Measurements from ENCODE around the gene ENTHD1. TPM values are rescaled to one million over a fixed set of nuclear protein-coding genes. Genes with fewer than 3 reads are reported as not detected.

The ENTHD1 gene
- total RNA-seq, 1 donor from 2014 or later, result 0.11 TPM

DNA sequence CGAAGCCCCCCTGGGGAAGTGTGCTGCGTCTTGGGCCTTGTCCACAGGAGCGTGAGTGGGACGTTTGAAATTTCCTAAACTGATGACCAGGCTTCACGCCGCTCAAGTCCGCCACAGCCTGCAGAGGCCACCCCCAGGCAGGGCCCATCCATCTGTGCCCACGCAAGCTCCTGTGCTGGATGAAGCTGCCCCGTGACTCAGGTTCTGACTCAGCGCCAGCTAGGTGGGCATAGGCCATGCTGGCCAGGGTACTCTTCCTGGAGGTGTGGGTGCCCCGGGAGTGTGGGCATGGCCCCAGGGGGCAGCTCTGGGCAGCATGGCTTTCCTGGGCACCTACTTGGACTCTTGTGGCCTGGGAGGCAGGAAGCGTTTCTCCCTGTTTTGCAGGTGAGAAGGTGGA lies 188.2 kb downstream of the ENTHD1 start:
- Mint-ChIP-seq H3K4me1 (ENCODE audit: low read depth) (no peaks in the 10 kb centered on the region), H3K27me3 (ENCODE audit: low read depth) (peaks cover 14% of the 10 kb centered on the region), H3K36me3 (ENCODE audit: low read depth) (no peaks in the 10 kb centered on the region), H3K27ac (no peak overlapping the region), H3K4me3 (ENCODE audit: low read depth) (no peak overlapping the region), H3K9me3 (no peaks in the 10 kb centered on the region)
- intact Hi-C loops (cut with micrococcal nuclease), result no loop called here
- DNase-seq (ENCODE audit: low spot score), result no peak

DNA sequence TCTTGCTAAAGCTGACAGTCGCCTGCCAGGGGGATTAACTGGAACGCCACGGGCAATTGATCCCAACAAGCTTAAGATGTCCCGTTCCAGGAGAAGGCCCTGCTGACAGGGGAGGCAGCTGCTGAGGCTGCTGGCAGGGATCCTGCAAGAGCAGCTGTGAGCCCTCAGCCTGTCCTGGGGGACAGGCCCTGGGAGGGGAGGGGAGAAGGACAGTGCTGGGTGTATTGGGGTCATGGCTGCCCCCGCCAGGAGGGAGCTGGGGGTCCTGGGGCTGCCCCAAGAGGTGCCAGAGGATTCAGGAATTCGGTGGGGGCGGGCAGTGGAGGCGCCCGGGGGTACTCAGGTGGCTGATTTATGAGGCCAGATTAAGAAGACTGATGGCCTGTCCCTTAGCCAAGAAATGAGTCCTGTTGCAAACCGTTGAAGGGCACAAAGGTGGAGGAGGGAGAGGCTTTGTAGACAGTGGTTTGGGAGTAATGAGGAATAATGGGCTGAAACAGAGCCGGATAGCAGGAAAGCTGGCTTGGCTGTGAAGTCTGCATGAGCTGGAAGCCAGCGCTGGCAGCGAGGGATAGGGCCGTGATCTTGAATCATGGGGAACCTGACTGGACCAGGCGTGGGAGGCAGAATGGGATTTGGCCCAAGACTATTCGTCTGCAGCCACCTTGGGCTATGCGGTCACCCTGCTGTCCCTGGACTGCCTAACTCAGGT lies 189.5 kb downstream of the ENTHD1 start:
- Mint-ChIP-seq H3K4me1 (ENCODE audit: low read depth) (no peaks in the 10 kb centered on the region), H3K27ac (no peak overlapping the region), H3K9me3 (no peaks in the 10 kb centered on the region), H3K27me3 (ENCODE audit: low read depth) (peaks cover 8% of the 10 kb centered on the region), H3K36me3 (ENCODE audit: low read depth) (no peaks in the 10 kb centered on the region), H3K4me3 (ENCODE audit: low read depth) (no peak overlapping the region)
- intact Hi-C loops (cut with micrococcal nuclease), result no loop called here
- DNase-seq (ENCODE audit: low spot score), result no peak

- no peak overlapping the region for H3K4me3 Mint-ChIP-seq (ENCODE audit: low read depth)
- intact Hi-C loops (cut with micrococcal nuclease), result no loop called here
- no peak for DNase-seq (ENCODE audit: low spot score)
- H3K9me3 Mint-ChIP-seq, result no peaks in the 10 kb centered on the region
- no peaks in the 10 kb centered on the region for H3K36me3 Mint-ChIP-seq (ENCODE audit: low read depth)
- H3K27me3 Mint-ChIP-seq (ENCODE audit: low read depth), result peaks cover 7% of the 10 kb centered on the region
- H3K27ac Mint-ChIP-seq, result no peak overlapping the region
- H3K4me1 Mint-ChIP-seq (ENCODE audit: low read depth), result no peaks in the 10 kb centered on the region
These were observed 190.5 kb downstream of the ENTHD1 start for GRCh38 chr22:39703091-39703490.

- Mint-ChIP-seq H3K4me1 (ENCODE audit: low read depth) (no peaks in the 10 kb centered on the region), H3K9me3 (no peaks in the 10 kb centered on the region), H3K27me3 (ENCODE audit: low read depth) (peaks cover 17% of the 10 kb centered on the region), H3K4me3 (ENCODE audit: low read depth) (no peak overlapping the region), H3K27ac (no peak overlapping the region), H3K36me3 (ENCODE audit: low read depth) (no peaks in the 10 kb centered on the region)
- no peak for DNase-seq (ENCODE audit: low spot score)
- intact Hi-C loops (cut with micrococcal nuclease), result no loop called here
These were observed 193.0 kb downstream of the ENTHD1 start for GRCh38 chr22:39700565-39700964.

DNA sequence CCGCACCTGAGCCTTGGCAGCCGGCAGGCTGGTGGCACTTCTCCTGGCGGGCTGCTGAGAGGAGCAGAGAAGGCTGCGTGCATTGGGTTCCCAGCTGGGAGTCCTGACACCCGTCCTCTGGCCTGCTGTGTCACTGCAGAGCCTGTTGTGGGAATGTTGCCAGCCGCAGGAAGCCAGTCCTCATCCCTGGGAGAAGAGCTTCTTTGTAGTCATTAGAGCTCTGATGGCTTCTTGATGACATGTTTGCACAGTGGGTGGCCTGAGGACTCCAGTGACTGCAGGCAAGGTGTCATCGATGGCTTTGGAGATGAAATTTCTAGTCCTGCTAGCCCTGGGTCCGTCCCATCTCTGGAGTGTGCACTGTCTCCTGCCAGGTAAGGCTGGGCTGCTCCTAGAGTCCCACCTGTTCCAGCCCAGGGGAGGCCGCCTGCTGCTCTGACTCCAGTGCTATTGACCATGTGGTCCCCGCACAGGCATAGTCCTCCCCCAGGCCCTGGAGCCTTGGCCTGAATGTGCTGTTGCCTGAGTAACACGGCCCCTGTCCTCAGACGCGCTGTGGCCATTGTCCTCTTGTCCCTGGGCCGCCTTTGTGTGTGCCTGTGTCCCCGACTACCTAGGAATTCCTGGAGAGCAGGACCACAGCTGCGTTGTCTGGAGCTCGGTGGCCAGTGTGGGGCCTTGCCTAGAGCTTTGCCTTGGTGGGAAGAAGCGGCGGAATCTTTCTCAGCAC lies 193.8 kb downstream of the ENTHD1 start:
- intact Hi-C loops (cut with micrococcal nuclease), result no loop called here
- Mint-ChIP-seq H3K9me3 (no peaks in the 10 kb centered on the region), H3K36me3 (ENCODE audit: low read depth) (no peaks in the 10 kb centered on the region), H3K27ac (no peak overlapping the region), H3K4me3 (ENCODE audit: low read depth) (no peak overlapping the region), H3K4me1 (ENCODE audit: low read depth) (no peaks in the 10 kb centered on the region), H3K27me3 (ENCODE audit: low read depth) (peaks cover 17% of the 10 kb centered on the region)
- no peak for DNase-seq (ENCODE audit: low spot score)

DNA sequence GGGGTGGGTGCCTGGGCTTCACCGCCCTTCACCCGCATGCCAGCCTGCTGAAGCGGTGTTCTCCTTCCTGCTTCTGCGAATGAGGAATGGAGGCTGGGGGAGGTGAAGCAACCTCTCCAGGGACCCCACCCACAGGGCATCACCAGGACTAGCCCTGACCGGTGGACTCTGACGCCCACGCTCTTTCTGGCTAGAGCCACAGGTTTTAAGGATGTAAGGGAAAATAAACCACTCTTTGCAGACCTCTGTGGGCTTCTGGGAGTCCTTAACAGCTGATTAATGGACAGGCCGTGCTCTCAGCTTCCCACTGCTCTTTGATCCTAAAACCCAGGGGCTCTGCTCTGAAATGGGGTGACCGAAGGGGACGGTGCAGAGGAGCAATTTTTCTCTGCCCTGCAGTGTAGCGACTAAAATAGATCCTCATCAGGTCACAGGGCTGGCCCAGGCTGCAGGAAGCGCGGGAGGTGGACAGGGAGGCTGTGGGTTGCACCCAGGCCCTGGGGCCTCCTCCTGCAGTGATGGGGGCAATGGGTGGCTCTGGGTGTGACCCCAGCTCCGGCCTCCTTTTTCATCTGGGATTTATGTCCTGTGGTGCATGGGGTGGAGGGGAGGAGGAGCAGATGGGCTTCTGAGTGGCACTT lies 195.7 kb downstream of the ENTHD1 start:
- H3K27me3 Mint-ChIP-seq (ENCODE audit: low read depth), result peaks cover 21% of the 10 kb centered on the region
- H3K4me1 Mint-ChIP-seq (ENCODE audit: low read depth), result no peaks in the 10 kb centered on the region
- H3K27ac Mint-ChIP-seq, result no peak overlapping the region
- no peak overlapping the region for H3K4me3 Mint-ChIP-seq (ENCODE audit: low read depth)
- no peaks in the 10 kb centered on the region for H3K9me3 Mint-ChIP-seq
- H3K36me3 Mint-ChIP-seq (ENCODE audit: low read depth), result no peaks in the 10 kb centered on the region
- DNase-seq (ENCODE audit: low spot score), result no peak
- intact Hi-C loops (cut with micrococcal nuclease), result no loop called here

GRCh38 chr22:39693943-39694500 lies 199.5 kb downstream of the ENTHD1 start:
- no peak for DNase-seq (ENCODE audit: low spot score)
- Mint-ChIP-seq H3K27ac (no peak overlapping the region), H3K9me3 (no peaks in the 10 kb centered on the region), H3K27me3 (ENCODE audit: low read depth) (peaks cover 28% of the 10 kb centered on the region), H3K4me1 (ENCODE audit: low read depth) (no peaks in the 10 kb centered on the region), H3K36me3 (ENCODE audit: low read depth) (no peaks in the 10 kb centered on the region), H3K4me3 (ENCODE audit: low read depth) (no peak overlapping the region)
- intact Hi-C loops (cut with micrococcal nuclease), result no loop called here

Other genes with a start within 250 kb of the ENTHD1 start
- gene GRAP2, start 7.3 kb upstream of the ENTHD1 start, total RNA-seq, result 44.1 and 46.5 TPM in 2 replicates
- gene TMA7B, start 66.6 kb upstream of the ENTHD1 start, total RNA-seq, result 1.7 and 2.0 TPM in 2 replicates
- 0.07 and 0.11 TPM in 2 replicates for gene FAM83F, start 101.2 kb upstream of the ENTHD1 start, total RNA-seq

Data from activated T-helper 2 cell treated with anti-CD3 and anti-CD28 coated beads, Interferon-gamma antibody, Interleukin-2, Interleukin-4, amounts not matched to agents 10 μg/mL and 5 μg/mL and 100 μg/mL, durations not matched to agents 14 hours and 24 hours and 36 hours (primary cell).